Esophagus muscularis mucosa (tissue), 4 donors: Measurements from ENCODE around the gene DOCK3. TPM values are rescaled to one million over a fixed set of nuclear protein-coding genes. Genes with fewer than 3 reads are reported as not detected.

Source experiments
- DNase-seq: peaks from one replicate; pipeline ENCODE4 v3.0.0-alpha.2; 2017; ENCODE audit errors: extremely low spot score
- H3K27ac ChIP-seq, 4 donors: fragments of 200-600 bp; sonication (generic); replicated peaks in 1 of 4; 1 replicate in 3 of 4; 2 replicates in 1 of 4; pipeline ENCODE4 v1.5.1; 2016 to 2019; ENCODE audit warnings: mild to moderate bottlenecking in 1 of 4
- H3K27me3 ChIP-seq, 4 donors: fragments of 200-600 bp; sonication (generic); one replicate each; pipeline versions ENCODE4 v1.5.1 to v1.6.0; 2016 to 2019
- H3K36me3 ChIP-seq, 4 donors: fragments of 200-600 bp; sonication (generic); one replicate each; pipeline ENCODE4 v1.5.1; 2016 to 2019
- H3K4me1 ChIP-seq, 4 donors: fragments of 200-600 bp; sonication (generic); one replicate each; pipeline ENCODE4 v1.5.1; 2016 to 2019
- H3K4me3 ChIP-seq, 4 donors: fragments of 200-600 bp; sonication (generic); 1 replicate in 2 of 4; 2 replicates in 2 of 4; pipeline ENCODE4 v1.5.1; 2016 to 2019; ENCODE audit warnings: mild to moderate bottlenecking in 4 of 4, moderate library complexity in 1 of 4
- H3K9me3 ChIP-seq, 4 donors: fragments of 200-600 bp; sonication (generic); 1 replicate in 3 of 4; 2 replicates in 1 of 4; pipeline ENCODE4 v1.5.1; 2016 to 2019
- CTCF ChIP-seq, 3 experiments: fragments of 200-600 bp in 2 of 3; fragments of 450-650 bp in 1 of 3; sonication (generic) in 2 of 3; IDR thresholded peaks; one replicate each; pipeline ENCODE4 v1.5.1; 2017 to 2019; ENCODE audit warnings: antibody characterized with exemption in 3 of 3, mild to moderate bottlenecking in 2 of 3, moderate library complexity in 1 of 3
- EP300 ChIP-seq: sonication (generic); formaldehyde crosslinking; IDR thresholded peaks from one replicate; pipeline ENCODE4 v1.6.1; 2017; ENCODE audit warnings: antibody characterized with exemption
- POLR2A ChIP-seq: fragments of 450-650 bp; IDR thresholded peaks from one replicate; pipeline ENCODE4 v1.6.1; 2017; ENCODE audit warnings: antibody characterized with exemption, moderate library complexity, mild to moderate bottlenecking, low read depth
- POLR2AphosphoS5 ChIP-seq, 2 donors: sonication (generic); formaldehyde crosslinking; IDR thresholded peaks; one replicate each; pipeline ENCODE4 v1.6.1; 2017; ENCODE audit warnings: antibody characterized with exemption in 2 of 2
- WGBS: methylation state at CpG from one replicate; pipeline ENCODE4 v1.1.5; 2018; 5-methylcytosine and 5-hydroxymethylcytosine counted together
- intact Hi-C: fragments of 100-400 bp; cut with DNase I; formaldehyde crosslinking; loops from one replicate; pipeline ENCODE4 v1.15.1; 2023
- total RNA-seq, 4 donors: library from RNA; depleted of rRNA; stranded (reverse); fragments of >200 nt; gene quantifications; one replicate each; pipeline versions ENCODE4 v1.1.0 to v1.2.1, GENCODE V29; 2016

Gene DOCK3
- total RNA-seq, 4 donors from 2014 or later, result 5.4 to 10.6 (median 7.2) TPM

GRCh38 chr3:50985893-50986292 is 311.2 kb downstream of the DOCK3 start:
- TF ChIP-seq POLR2AphosphoS5 (IDR thresholded peaks at IDR 0.05) (no peak), CTCF (IDR thresholded peaks at IDR 0.05) (no peak), POLR2A (no peak), EP300 (no peak)
- no peak for DNase-seq
- Histone ChIP-seq H3K27ac (no peak overlapping the region), H3K27me3 (no peaks in the 10 kb centered on the region), H3K9me3 (peaks cover 0 to 4% (median 0%) of the 10 kb centered on the region in 4 donors), H3K4me3 (no peak overlapping the region), H3K4me1 (no peaks in the 10 kb centered on the region), H3K36me3 (no peaks in the 10 kb centered on the region)
- 44% methylated on average over 1 of the region's 1 CpG for WGBS
- intact Hi-C loops, result no loop called here

GRCh38 chr3:50986726-50987125 is 312.0 kb downstream of the DOCK3 start:
- TF ChIP-seq CTCF (IDR thresholded peaks at IDR 0.05) (no peak), POLR2AphosphoS5 (IDR thresholded peaks at IDR 0.05) (no peak), POLR2A (no peak), EP300 (no peak)
- WGBS, result 37% methylated on average over 2 of the region's 2 CpGs
- H3K27ac ChIP-seq, result no peak overlapping the region
- H3K36me3 ChIP-seq, result no peaks in the 10 kb centered on the region
- H3K4me3 ChIP-seq, result no peak overlapping the region
- H3K27me3 ChIP-seq, result no peaks in the 10 kb centered on the region
- no peaks in the 10 kb centered on the region for H3K4me1 ChIP-seq
- H3K9me3 ChIP-seq, result peaks cover 0 to 11% (median 4%) of the 10 kb centered on the region in 4 donors
- DNase-seq, result no peak
- intact Hi-C loops, result no loop called here

GRCh38 chr3:50994537-50994936 is 319.8 kb downstream of the DOCK3 start:
- H3K9me3 ChIP-seq, result peaks cover 0 to 14% (median 6%) of the 10 kb centered on the region in 4 donors
- intact Hi-C loops, result no loop called here
- H3K27ac ChIP-seq, result no peak overlapping the region
- no peaks in the 10 kb centered on the region for H3K36me3 ChIP-seq
- no peaks in the 10 kb centered on the region for H3K4me1 ChIP-seq
- no peak for TF ChIP-seq POLR2AphosphoS5 (IDR thresholded peaks at IDR 0.05)
- TF ChIP-seq POLR2A, result no peak
- no peak for TF ChIP-seq CTCF (IDR thresholded peaks at IDR 0.05)
- 88% methylated on average over 1 of the region's 1 CpG for WGBS
- DNase-seq, result no peak
- no peaks in the 10 kb centered on the region for H3K27me3 ChIP-seq
- H3K4me3 ChIP-seq, result no peak overlapping the region

- Histone ChIP-seq H3K27me3 (no peaks in the 10 kb centered on the region), H3K4me3 (no peak overlapping the region), H3K9me3 (peaks cover 0 to 14% (median 6%) of the 10 kb centered on the region in 4 donors), H3K27ac (no peak overlapping the region), H3K4me1 (no peaks in the 10 kb centered on the region), H3K36me3 (no peaks in the 10 kb centered on the region)
- intact Hi-C loops, result no loop called here
- no peak for TF ChIP-seq CTCF (IDR thresholded peaks at IDR 0.05)
- no peak for TF ChIP-seq POLR2AphosphoS5 (IDR thresholded peaks at IDR 0.05)
- no peak for TF ChIP-seq EP300
- no peak for TF ChIP-seq POLR2A
- 88% methylated on average over 1 of the region's 1 CpG for WGBS
- no peak for DNase-seq
Measured at GRCh38 chr3:50995085-50995824, 320.5 kb downstream of the DOCK3 start.

- H3K9me3 ChIP-seq, result no peaks in the 10 kb centered on the region
- intact Hi-C loops, result no loop called here
Measured at GRCh38 chr3:51002495-51002894, 327.8 kb downstream of the DOCK3 start.

More at GRCh38 chr3:51002495-51002894, 327.8 kb downstream of the DOCK3 start:
- H3K36me3 ChIP-seq, result no peaks in the 10 kb centered on the region
- H3K27me3 ChIP-seq, result no peaks in the 10 kb centered on the region
- TF ChIP-seq CTCF (IDR thresholded peaks at IDR 0.05) (no peak), EP300 (no peak), POLR2AphosphoS5 (IDR thresholded peaks at IDR 0.05) (no peak), POLR2A (no peak)
- no peak overlapping the region for H3K4me3 ChIP-seq
- no peak overlapping the region for H3K27ac ChIP-seq
- DNase-seq, result no peak
- H3K4me1 ChIP-seq, result no peaks in the 10 kb centered on the region
